Left cardiac atrium (tissue), 4 donors: ENCODE results near the gene ABHD14A. TPM values are rescaled to one million over a fixed set of nuclear protein-coding genes. Genes with fewer than 3 reads are reported as not detected.
"Not testable (repeated sequence)": the region's sequence is repeated elsewhere in the genome, so short reads cannot be mapped to it uniquely, and the experiment has no call there.

ENCODE experiments used
- ATAC-seq, 2 donors: fragments of 200-7000 bp; cut with Tn5 transposase; one replicate each; pipeline ENCODE4 v1.9.1; 2020; ENCODE audit warnings: mild to moderate bottlenecking in 2 of 2, moderate library complexity in 2 of 2
- DNase-seq: peaks from one replicate; pipeline ENCODE4 v3.0.0-alpha.2; 2020
- intact Hi-C, 2 donors: fragments of 100-400 bp; cut with DNase I; formaldehyde crosslinking; loops; one replicate each; pipeline versions ENCODE4 v1.14.1 to v1.15.1; 2022 to 2023
- total RNA-seq, 2 donors: library from RNA; stranded (reverse); fragmentation: NEBNext Ultra II Directional; extraction: Animal tissue kit (Norgen Biotek cat#: 25700); gene quantifications; one replicate each; pipeline ENCODE4 v1.2.1, GENCODE V29; 2021
- donor health status: DM: no; HTN: yes; CAD: no.
- donor health status: DM: no; HTN: yes; CAD: no; lungs with severe emphysema.
- donor health status: DM: yes; HTN: yes; CAD: no.
- donor health status: Dilated cardiomyopathy.

The ABHD14A gene
- total RNA-seq, 2 donors from 2014 or later, result 18.1 to 18.3 TPM

DNA sequence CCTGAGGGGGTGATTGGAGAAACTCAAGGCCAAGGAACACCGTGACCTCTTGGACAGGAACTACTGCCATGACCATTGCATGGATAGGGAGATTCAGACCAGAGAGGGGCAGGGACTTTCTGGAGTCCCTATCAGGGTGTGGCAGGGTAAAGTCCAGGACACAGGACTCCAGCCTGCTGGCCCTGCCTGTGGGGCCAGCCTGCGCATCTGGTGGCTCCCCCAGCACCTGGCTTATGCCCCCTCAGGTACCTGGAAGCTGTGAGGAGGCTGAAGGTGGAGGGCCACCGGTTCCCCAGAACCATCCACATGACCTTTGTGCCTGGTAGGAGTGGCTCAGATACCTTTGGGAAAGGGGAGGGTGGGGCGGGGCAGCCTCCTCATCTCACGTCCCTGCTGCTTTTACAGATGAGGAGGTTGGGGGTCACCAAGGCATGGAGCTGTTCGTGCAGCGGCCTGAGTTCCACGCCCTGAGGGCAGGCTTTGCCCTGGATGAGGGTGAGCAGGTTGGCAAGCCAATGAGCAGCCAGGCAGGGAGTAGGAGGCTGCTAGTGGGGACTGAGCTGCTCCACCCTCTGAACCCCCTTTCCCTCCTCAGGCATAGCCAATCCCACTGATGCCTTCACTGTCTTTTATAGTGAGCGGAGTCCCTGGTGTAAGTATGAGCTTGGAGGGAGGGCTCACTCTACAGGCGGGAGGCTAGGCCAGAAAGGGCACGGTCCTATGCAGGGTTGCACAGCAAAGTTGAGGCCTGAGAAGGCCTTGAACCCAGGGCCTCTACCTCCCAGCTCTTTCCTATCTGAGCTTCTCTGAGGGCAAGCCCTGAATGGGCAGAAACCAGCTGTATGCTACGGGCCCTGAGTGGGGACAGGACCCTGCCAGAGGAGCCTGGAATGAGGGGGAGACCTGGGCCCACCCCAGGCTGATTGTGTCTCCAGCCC lies 11.4 kb downstream of the ABHD14A start:
- intact Hi-C loops, result no loop called here
- ATAC-seq, result no peak
- DNase-seq, result no peak

DNA sequence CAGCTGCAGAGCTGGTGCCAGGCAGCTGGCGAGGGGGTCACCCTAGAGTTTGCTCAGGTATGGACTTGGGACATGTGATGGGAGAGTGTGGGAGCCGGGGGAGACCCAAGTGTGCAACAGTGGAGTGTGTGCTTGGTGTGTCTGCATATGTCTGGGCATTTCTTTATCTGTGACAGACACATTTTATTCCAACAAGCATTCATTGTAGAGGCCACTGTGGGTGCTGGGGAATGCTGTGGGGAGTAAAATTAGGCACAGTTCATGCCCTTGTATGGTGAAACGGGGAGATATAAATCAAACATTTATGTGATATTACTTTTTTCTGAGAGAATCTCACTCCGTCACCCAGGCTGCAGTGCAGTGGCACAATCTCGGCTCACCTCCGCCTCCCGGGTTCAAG lies 12.7 kb downstream of the ABHD14A start:
- intact Hi-C loops, result no loop called here
- ATAC-seq, result no peak
- DNase-seq, result no peak

DNA sequence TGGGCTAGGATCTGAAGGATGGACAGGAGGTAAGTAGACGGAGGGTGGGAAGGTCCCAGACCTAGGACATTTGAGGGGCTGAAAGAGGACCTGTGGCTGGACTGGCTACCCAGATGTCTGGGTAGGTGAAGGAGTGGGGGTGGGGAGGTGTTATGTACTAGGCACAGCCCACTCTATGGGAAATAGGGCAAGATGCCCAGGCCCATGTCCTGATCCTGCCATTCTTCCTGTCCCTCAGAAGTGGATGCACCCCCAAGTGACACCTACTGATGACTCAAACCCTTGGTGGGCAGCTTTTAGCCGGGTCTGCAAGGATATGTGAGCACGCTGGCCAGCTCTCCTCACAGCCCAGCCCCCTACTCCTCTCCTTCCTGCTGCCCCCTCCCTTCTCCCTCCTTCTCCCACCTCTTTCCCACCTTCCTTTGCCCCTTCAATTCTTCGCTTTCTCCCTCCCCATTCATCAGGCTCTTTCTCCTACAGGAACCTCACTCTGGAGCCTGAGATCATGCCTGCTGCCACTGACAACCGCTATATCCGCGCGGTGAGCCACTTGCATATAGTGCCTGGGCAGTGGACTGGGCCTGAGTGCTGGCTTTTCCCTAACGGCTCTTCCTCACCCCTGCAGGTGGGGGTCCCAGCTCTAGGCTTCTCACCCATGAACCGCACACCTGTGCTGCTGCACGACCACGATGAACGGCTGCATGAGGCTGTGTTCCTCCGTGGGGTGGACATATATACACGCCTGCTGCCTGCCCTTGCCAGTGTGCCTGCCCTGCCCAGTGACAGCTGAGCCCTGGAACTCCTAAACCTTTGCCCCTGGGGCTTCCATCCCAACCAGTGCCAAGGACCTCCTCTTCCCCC lies 13.7 kb downstream of the ABHD14A start:
- intact Hi-C loops, result no loop called here
- DNase-seq, result no peak

DNA sequence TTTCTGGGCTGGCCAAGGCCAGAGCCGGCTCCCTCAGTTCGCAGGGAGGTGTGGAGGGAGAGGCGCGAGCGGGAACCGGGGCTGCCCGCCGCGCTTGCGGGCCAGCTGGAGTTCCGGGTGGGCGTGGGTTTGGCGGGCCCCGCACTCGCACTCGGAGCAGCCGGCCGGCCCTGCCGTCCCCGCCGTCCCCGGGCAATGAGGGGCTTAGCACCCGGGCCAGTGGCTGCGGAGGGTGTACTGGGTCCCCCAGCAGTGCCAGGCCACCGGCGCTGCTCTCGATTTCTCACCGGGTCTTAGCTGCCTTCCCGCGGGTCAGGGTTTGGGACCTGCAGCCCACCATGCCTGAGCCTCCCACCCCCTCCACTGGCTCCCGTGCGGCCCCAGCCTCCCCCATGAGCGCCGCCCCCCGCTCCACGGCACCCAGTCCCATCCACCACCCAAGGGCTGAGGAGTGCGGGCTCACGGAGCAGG lies 15.7 kb downstream of the ABHD14A start:
- ATAC-seq, intact Hi-C loops, DNase-seq: not testable (repeated sequence)

More for the DNA sequence above, 13.7 kb downstream of the ABHD14A start:
- ATAC-seq, result no peak

DNA sequence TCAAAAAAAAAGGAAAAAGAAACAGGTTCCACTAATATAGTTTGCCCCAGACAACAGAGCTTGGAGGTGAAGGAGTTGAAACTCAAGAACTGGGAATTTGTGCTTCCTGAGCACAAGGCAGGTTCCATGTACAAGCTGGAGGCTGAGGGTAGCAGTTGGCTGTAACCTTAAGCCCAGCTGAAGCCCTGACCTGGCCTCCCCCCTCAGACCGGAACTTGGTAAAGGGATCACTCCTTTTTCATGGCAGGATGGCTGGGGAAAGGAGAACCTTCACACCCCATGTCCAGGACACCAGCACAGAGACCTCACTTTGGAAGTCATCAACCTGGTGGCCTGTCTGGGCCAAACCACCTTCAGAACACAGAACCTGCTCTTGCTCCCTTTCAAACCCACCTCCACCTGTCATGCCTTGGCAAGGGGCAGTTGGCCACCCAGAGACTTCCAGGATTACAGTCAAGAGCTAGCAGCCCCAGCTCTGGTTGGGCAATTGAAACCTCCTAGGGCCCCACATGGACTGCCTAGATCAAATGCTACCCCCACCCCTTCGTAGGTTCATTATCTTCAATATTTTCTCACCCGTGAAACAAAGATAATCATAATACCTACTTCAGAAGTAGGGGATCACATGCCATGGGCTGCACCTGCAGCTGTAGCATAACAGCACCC lies 17.3 kb downstream of the ABHD14A start:
- DNase-seq (no peak), ATAC-seq (no peak)
- intact Hi-C loops, result no loop called here

DNA sequence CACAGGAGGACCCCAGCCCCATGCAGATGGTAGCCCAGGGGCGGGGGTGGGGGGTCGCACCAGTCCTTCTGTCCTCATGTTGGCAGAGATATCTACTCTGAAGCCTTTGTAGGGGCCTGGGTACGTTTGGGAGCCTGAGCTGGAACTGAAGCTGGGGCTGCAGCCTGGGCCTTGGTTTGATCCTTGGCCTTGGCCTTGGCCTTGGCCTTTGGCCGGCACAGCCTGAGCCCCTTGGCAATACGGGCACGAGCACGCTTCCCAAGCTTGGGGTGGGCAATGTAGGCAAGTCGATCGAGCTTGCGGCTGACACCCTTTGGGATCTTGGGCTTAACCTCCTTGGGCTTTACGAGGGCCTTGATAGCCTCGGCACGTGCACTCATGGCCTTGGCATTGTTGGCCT lies 18.8 kb downstream of the ABHD14A start:
- DNase-seq, intact Hi-C loops: not testable (repeated sequence)

DNA sequence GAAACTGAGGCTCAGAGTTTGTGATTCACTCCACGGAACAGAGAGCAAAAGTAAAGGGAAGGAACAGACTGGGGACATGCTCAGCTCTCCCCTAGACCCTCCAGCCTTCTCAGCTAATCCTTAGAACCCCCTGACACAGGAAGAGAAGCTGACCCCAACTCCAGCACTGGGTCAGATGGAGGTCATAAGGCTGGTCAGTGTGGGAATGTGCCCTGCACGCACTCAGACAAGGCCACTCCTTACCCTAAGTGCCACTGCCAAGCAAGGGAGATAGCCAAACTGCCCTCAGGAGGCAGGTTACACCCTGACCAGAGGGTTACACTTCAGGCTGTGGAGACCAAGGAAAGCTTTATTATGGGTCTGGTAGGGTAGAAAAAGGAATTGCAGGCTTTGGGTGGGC lies 19.7 kb downstream of the ABHD14A start:
- intact Hi-C loops, result no loop called here
- no peak for ATAC-seq
- no peak for DNase-seq

More for the DNA sequence above, 18.8 kb downstream of the ABHD14A start:
- not testable (repeated sequence) for ATAC-seq

DNA sequence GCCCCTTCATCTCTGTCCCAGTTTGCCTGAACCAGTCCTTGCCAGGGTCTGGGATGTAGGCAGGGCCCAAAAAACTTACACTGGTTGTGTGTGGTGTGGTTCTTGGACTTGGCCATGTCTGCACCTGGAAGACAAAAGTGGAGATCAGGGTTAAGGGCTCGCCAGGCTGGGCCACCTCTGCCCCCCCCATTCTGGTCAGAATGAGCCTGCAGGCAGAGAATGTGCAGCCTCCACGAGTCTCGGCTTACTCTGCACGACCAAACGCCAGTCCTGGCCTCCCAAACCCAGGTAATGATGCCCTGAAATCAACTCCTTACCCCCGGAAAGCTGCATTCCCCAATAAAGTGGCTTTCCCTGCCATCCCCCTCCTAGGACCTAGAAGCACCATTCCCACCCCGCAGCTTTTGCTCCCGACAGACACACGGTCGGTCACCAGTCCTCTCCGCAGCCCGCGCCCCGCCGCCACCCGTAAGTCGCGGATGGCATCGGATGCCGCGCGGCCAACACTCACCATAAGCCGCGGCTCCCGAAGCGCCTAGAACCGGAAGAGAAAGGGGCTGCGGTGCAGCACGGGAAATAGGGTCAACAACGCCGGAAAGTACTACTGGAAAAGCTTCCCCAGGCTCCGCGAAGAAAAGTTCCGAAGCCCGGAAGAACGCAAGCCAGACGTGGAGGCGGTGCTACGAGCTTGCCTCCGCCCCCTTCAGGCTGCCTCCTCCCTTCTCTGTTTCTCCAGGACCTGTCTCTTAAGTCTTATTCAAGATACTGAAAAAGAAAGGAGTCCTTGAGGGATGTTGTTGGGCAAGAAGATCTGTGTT lies 20.7 kb downstream of the ABHD14A start, which contains the start of gene RPL29:
TSS of gene RPL29 (minus strand) at position 550 of the 818 bp plus-strand sequence. CDS start at position 116, 434 bp downstream.
- peak; percentile 90 for DNase-seq
- peak; percentile 93 to 96 for ATAC-seq
- intact Hi-C loops, result no loop called here

DNA sequence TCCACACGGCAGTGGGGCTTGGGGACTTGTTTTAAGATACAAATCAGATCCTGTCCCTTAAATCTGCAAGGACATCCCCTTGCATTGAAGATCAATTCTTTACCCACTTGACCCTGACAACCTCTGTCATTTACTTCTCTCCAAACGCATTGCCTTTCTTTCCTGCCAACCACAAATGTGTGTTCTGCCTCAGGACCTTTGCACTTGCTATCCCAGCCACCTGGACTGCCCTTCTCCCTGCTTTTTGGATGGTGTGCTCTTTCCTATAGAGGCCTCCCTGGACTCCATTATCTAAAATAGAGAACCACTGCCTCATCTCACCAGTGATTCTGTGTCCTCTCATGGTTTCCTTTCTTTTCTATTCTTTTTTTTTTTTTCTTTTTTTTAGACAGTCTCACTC lies 22.3 kb downstream of the ABHD14A start:
- no peak for ATAC-seq
- DNase-seq, result no peak
- intact Hi-C loops, result no loop called here

DNA sequence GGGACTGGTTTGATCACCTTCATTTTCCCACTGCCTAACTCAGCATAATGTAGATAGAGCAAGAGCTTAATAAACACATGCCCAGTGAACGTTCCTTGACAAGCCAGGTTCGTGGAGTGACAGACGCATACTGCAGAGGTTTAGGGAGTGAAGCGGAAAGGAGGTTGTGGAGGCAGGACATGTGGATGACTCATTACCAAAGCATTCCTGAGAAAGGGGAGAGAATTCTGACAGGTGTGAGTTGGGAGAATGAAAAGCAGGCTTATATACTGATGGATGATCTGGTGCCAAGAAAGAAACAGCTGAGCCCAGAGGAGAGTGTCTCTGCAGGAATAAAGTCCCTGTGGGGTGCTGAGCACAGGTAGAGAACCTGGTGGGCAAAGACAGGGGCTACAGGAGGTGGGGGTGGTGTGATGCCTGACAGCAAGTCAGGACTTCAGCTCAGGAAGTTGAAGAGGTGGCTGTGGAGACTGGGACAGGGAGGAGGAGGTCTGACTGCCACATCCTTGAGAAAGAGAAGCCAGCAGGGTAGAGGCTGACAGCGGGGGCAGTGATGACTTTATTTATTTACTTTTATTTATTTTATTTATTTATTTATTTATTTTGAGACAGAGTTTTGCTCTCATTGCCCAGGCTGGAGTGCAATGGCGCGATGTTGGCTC lies 23.2 kb downstream of the ABHD14A start:
- intact Hi-C loops, result no loop called here
- ATAC-seq, result no peak
- no peak for DNase-seq

DNA sequence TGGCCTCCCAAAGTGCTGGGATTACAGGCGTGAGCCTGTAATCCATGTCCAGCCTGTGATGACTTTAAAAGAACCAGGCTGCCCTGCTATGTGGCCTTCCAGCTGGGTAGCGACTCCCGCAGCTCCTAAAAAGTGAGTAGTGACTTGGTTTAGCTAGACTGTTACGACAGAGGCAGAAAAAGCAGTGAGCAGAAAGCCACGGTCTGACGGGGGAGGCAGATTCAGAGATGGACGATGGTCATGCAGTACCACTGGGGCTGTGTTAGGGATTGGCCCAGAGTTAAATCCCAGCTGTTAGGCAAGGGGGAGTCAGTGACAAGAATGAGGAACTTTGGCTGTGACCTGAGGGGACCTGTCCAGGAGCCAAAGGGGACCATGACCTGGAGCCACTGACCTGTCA lies 23.9 kb downstream of the ABHD14A start:
- no peak for DNase-seq

DNA sequence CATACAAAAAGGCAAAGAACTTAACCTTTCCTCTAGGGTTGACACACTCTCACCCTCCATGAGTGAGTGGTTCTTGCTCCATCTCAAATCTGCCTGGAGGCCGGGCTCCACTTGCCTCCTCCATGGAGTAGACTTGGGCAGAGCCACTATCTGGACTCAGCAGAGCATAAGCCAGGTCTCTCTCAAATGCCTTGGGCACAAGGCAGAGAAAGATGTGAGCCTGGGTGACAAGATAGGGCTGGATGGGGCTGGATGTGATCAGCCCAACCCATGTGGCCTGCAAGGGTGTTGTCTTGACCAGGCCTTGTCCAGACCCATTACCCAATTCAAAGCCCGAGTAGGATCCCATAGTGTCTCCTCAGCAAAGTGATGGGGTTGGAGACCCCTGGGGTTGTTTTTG lies 25.0 kb downstream of the ABHD14A start:
- ATAC-seq (no peak), DNase-seq (no peak)
- intact Hi-C loops, result loop anchor here (2.0 to 10.0 kb wide), 5 partner anchors 52 to 277 kb away; partner anchors contain the start of gene WDR82 (in 1 of the 2)

More for the DNA sequence above, 23.9 kb downstream of the ABHD14A start:
- ATAC-seq, result no peak
- intact Hi-C loops, result no loop called here

DNA sequence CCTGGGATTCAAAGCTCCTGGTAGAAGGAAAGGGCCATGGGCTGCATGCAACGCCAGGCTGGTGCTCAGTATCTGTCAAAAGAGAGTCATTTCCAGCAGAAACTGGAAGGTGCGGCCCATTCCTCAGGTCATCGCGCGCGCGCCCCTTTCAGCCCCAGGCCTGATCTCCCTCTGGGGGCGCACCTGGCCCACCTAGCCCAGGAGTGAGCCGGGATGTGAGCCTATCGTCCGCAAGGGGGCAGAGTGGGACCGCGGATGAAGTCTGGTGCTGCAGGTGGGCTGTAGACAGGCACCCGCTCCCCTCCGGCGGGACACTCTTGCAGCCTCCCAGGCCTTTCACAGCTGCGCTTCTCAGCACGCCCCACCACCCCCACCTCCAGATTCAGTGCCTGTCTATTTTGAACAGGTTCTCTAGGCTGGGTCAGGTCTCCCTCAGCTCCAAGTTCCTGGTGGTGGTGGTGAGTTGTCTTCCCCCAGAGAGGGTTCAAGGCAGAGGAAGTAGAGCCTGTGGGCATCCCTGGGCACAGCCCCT lies 26.6 kb downstream of the ABHD14A start:
- intact Hi-C loops, result loop anchor here (1.0 to 10.0 kb wide), 6 partner anchors 51 to 276 kb away; partner anchors contain the start of gene WDR82 (in 1 of the 2)
- peak; percentile 65 to 67 for ATAC-seq
- DNase-seq, result peak; percentile 78

DNA sequence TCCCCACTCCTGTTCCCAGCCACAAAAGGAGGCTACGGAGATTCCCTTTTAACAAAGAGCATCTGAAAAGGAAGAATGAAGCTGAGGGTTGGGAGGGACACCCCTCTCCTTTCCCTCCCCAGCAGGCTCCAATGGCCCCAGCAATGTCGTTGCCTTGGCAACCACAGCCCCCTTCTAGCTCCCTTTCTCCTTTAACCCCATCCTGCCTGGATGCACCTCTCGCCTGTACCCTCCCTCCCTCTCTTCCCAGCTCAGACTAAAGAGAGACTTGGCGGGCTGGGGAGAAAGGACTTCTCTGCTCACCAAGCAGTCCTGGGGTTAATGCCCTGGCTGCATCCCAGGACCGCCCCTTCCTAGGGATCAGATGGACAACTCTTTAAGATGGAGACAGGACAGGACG lies 27.9 kb downstream of the ABHD14A start:
- no peak for ATAC-seq
- DNase-seq, result no peak
- intact Hi-C loops, result loop anchor here (5.0 to 10.0 kb wide), 4 partner anchors 50 to 275 kb away; partner anchors contain the start of gene WDR82 (in 1 of the 2)

DNA sequence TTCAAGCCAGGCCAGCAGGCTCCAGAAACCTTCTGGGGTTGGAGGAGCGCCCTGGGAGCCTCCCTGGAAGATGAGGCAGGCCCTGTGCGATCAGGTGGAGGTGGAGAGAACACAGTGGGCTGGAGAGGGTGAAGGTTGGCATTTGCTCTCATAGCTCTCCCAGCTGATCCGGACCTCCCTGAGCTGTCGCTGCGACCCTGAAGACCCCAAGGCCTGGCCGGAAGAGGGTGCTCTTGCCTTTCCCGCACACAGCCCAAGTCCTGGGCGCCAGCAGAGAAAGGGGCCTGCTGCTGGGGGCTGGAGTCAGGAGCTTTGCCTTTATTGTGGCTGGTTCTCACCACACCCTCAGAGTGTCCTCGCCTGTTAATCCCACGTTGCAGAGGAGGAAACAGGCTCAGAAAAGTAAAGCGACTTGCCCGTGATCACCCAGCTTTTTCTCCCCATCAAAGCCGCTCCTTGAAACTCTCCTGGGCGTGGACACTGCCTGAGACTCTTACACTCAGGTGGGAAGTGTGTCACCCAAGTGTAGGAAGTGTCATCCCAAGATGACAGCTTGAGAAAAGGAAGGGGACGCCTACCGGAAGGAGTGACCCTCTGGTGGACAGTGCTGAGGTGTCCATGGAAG lies 29.4 kb downstream of the ABHD14A start:
- DNase-seq (peak; percentile 69), ATAC-seq (peak; percentile 67 to 76)
- intact Hi-C loops, result loop anchor here (1.0 to 10.0 kb wide), 6 partner anchors 48 to 273 kb away; partner anchors contain the start of gene WDR82 (in 1 of the 2)

DNA sequence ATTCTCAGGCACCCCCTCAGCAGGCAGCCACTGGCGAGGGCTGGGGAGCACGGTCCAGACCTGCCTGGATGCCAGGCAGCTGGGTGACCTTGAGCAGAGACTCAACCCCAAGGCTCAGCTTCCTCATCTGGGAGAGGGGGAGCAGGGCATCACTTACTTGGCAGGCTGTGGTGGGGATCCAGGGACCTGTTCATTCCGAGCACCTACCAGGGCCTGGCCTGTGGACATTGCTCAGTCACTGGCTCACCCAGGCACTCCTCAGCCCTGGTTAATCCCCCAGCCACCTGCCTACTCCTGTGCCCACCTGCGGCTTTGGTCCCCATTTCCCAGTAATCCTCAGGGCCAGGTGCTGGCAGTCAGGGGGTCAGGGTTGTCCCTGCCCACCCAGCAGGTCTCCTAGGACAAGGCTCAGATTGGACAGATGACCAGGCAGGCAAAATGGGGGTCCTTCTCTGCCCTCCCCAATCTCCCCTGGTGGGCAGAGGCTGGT lies 30.1 kb downstream of the ABHD14A start:
- intact Hi-C loops, result loop anchor here (1.0 to 10.0 kb wide), 6 partner anchors 47 to 272 kb away; partner anchors contain the start of gene WDR82 (in 1 of the 2)
- ATAC-seq (peak in 1 of 2 donors; percentile 5), DNase-seq (no peak)
